Skeletal muscle satellite cell (primary cell): ENCODE data around the gene PAK1.
"Not testable (repeated sequence)": the region's sequence is repeated elsewhere in the genome, so short reads cannot be mapped to it uniquely, and the experiment has no call there.

ENCODE experiments used
- H3K27me3 ChIP-seq: 2 replicates; pipeline ENCODE4 v1.7.0; 2013; ENCODE audit warnings: low read length; ENCODE audit not compliant: control insufficient read depth, insufficient read depth
- H3K36me3 ChIP-seq: 2 replicates; pipeline ENCODE4 v1.7.0; 2013; ENCODE audit warnings: mild to moderate bottlenecking, control low read depth, low read length; ENCODE audit not compliant: insufficient read depth
- H3K4me1 ChIP-seq: 2 replicates; pipeline ENCODE4 v1.7.0; 2013; ENCODE audit warnings: low read length; ENCODE audit not compliant: control insufficient read depth, insufficient read depth
- H3K4me2 ChIP-seq: 2 replicates; pipeline ENCODE4 v1.7.0; 2013; ENCODE audit warnings: mild to moderate bottlenecking, low read length
- H3K4me3 ChIP-seq: 2 replicates; pipeline ENCODE4 v1.7.0; 2013; ENCODE audit warnings: low read length
- H3K9ac ChIP-seq: 2 replicates; pipeline ENCODE4 v1.7.0; 2013; ENCODE audit warnings: mild to moderate bottlenecking, low read depth, low read length, moderate library complexity
- H3K9me3 ChIP-seq: replicated peaks from 2 replicates; pipeline ENCODE4 v1.7.0; 2013; ENCODE audit warnings: mild to moderate bottlenecking, control low read depth, low read length

The PAK1 gene

GRCh38 chr11:77300028-77300427 is 173.9 kb downstream of the PAK1 start:
- H3K9me3 ChIP-seq, H3K4me1 ChIP-seq, H3K4me2 ChIP-seq, H3K9ac ChIP-seq, H3K36me3 ChIP-seq, H3K27me3 ChIP-seq, H3K4me3 ChIP-seq: not testable (repeated sequence)

GRCh38 chr11:77299528-77299993 is 174.3 kb downstream of the PAK1 start:
- H3K4me1 ChIP-seq: no peaks in the 10 kb centered on the region
- no peak overlapping the region for H3K4me3 ChIP-seq
- no peak overlapping the region for H3K4me2 ChIP-seq
- no peak overlapping the region for H3K9ac ChIP-seq
- no peaks in the 10 kb centered on the region for H3K36me3 ChIP-seq
- no peaks in the 10 kb centered on the region for H3K27me3 ChIP-seq
- no peaks in the 10 kb centered on the region for H3K9me3 ChIP-seq

- H3K36me3 ChIP-seq: no peaks in the 10 kb centered on the region
- no peaks in the 10 kb centered on the region for H3K9me3 ChIP-seq
- no peak overlapping the region for H3K9ac ChIP-seq
- no peaks in the 10 kb centered on the region for H3K4me1 ChIP-seq
- no peaks in the 10 kb centered on the region for H3K27me3 ChIP-seq
- no peak overlapping the region for H3K4me3 ChIP-seq
- H3K4me2 ChIP-seq: no peak overlapping the region
These were observed 179.9 kb downstream of the PAK1 start for GRCh38 chr11:77294040-77294439.

GRCh38 chr11:77289737-77290136 is 184.2 kb downstream of the PAK1 start:
- no peak overlapping the region for H3K9ac ChIP-seq

GRCh38 chr11:77287615-77288273 is 186.2 kb downstream of the PAK1 start:
- Histone ChIP-seq H3K9ac (no peak overlapping the region), H3K36me3 (no peaks in the 10 kb centered on the region), H3K4me2 (peak overlapping the region; percentile 44), H3K9me3 (no peaks in the 10 kb centered on the region), H3K4me3 (peak overlapping the region; percentile 16), H3K4me1 (peaks cover 23% of the 10 kb centered on the region), H3K27me3 (no peaks in the 10 kb centered on the region)

More at GRCh38 chr11:77289737-77290136, 184.2 kb downstream of the PAK1 start:
- no peaks in the 10 kb centered on the region for H3K36me3 ChIP-seq
- no peaks in the 10 kb centered on the region for H3K9me3 ChIP-seq
- peaks cover 13% of the 10 kb centered on the region for H3K4me1 ChIP-seq
- H3K4me2 ChIP-seq: no peak overlapping the region
- no peaks in the 10 kb centered on the region for H3K27me3 ChIP-seq
- H3K4me3 ChIP-seq: no peak overlapping the region

GRCh38 chr11:77287136-77287535 is 186.8 kb downstream of the PAK1 start:
- peak overlapping the region; percentile 16 for H3K4me3 ChIP-seq
- H3K27me3 ChIP-seq: no peaks in the 10 kb centered on the region
- H3K4me1 ChIP-seq: peaks cover 23% of the 10 kb centered on the region
- H3K4me2 ChIP-seq: peak overlapping the region; percentile 44
- no peak overlapping the region for H3K9ac ChIP-seq
- no peaks in the 10 kb centered on the region for H3K9me3 ChIP-seq
- H3K36me3 ChIP-seq: no peaks in the 10 kb centered on the region

GRCh38 chr11:77284476-77285468 is 189.1 kb downstream of the PAK1 start:
- H3K9ac ChIP-seq: no peak overlapping the region
- no peak overlapping the region for H3K4me3 ChIP-seq
- no peak overlapping the region for H3K4me2 ChIP-seq
- H3K27me3 ChIP-seq: no peaks in the 10 kb centered on the region
- peaks cover 23% of the 10 kb centered on the region for H3K4me1 ChIP-seq
- H3K36me3 ChIP-seq: no peaks in the 10 kb centered on the region
- H3K9me3 ChIP-seq: no peaks in the 10 kb centered on the region

- Histone ChIP-seq H3K4me1 (peaks cover 28% of the 10 kb centered on the region), H3K9ac (no peak overlapping the region), H3K36me3 (no peaks in the 10 kb centered on the region), H3K9me3 (no peaks in the 10 kb centered on the region), H3K4me3 (no peak overlapping the region), H3K4me2 (no peak overlapping the region), H3K27me3 (no peaks in the 10 kb centered on the region)
These were observed 190.8 kb downstream of the PAK1 start for GRCh38 chr11:77283101-77283500.

- Histone ChIP-seq H3K9ac (no peak overlapping the region), H3K27me3 (no peaks in the 10 kb centered on the region), H3K36me3 (no peaks in the 10 kb centered on the region), H3K9me3 (no peaks in the 10 kb centered on the region), H3K4me1 (peaks cover 11% of the 10 kb centered on the region), H3K4me2 (no peak overlapping the region), H3K4me3 (no peak overlapping the region)
These were observed 195.0 kb downstream of the PAK1 start for GRCh38 chr11:77278595-77279506.

- H3K36me3 ChIP-seq: no peaks in the 10 kb centered on the region
- H3K9me3 ChIP-seq: no peaks in the 10 kb centered on the region
- H3K27me3 ChIP-seq: no peaks in the 10 kb centered on the region
- H3K4me2 ChIP-seq: no peak overlapping the region
- no peak overlapping the region for H3K4me3 ChIP-seq
- H3K4me1 ChIP-seq: peaks cover 8% of the 10 kb centered on the region
- no peak overlapping the region for H3K9ac ChIP-seq
These were observed 197.6 kb downstream of the PAK1 start for GRCh38 chr11:77276271-77276670.
